PFSK-1 (cell line): Measurements from ENCODE around the gene CLDN14.

ENCODE experiments used
- POLR2AphosphoS5 ChIP-seq: IDR thresholded peaks from 2 replicates; pipeline ENCODE4 v1.6.1; 2012; ENCODE audit warnings: low read depth, mild to moderate bottlenecking, control low read depth, low read length, moderate library complexity
- SIN3A ChIP-seq: IDR thresholded peaks from 2 replicates; pipeline ENCODE4 v1.6.1; 2012; ENCODE audit warnings: mild to moderate bottlenecking, low read length, moderate library complexity, borderline replicate concordance; ENCODE audit not compliant: insufficient read depth
- TAF1 ChIP-seq: IDR thresholded peaks from 2 replicates; pipeline ENCODE4 v1.6.1; 2012; ENCODE audit warnings: low read length, control low read depth, borderline replicate concordance; ENCODE audit not compliant: insufficient read depth

DNA sequence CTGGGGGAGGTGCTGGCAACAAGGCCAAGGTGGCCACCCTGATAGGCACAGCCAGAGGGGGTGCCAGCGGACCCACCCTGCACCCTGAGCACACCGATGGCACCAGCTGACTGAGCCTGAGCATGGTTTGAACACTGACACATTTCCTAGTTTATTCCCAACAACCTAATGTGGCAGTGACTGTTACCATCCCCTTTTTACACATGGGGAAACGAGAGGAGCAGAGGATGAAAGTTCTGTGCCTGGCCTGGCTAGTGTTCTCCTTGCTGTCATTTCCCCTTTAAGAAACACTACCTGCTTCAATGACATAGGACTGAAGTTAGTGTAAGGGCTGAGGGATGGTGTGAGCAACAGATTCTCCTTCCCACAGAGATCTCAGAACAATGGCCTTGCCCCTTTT lies 15.3 kb downstream of the CLDN14 start:
- TF ChIP-seq POLR2AphosphoS5 = no peak
- no peak for TF ChIP-seq SIN3A
- TF ChIP-seq TAF1 = no peak
